Stimulated activated CD8-positive, alpha-beta memory T cell treated with anti-CD3 and anti-CD28 coated beads, Interleukin-4, amount 100 ng/mL, for 4 hours (primary cell): Measurements from ENCODE around the gene RND1.

Experiments used
- DNase-seq, 2 donors: peaks; one replicate each; pipeline ENCODE4 v3.0.0-alpha.2; 2020; ENCODE audit warnings: low read depth in 2 of 2, low spot score in 1 of 2

RND1 gene

DNA sequence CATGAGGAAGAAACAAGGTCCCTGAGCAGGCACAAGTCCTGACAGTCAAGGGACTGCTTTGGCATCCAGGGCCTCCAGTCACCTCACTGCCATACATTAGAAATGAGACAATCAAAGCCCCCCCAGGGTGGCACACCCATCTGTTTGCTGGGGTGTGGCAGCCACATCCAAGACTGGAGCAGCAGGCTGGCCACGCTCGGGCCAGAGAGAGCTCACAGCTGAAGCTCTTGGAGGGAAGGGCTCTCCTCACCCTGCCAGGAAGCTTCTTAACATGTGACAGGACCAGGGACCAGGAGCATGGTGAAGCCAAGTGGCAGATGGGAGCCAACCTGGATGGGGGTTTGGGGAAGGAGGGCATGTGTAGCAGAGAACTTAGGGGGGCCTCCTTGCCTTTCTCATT, 37.4 kb downstream of the RND1 start:
- DNase-seq = no peak

DNA sequence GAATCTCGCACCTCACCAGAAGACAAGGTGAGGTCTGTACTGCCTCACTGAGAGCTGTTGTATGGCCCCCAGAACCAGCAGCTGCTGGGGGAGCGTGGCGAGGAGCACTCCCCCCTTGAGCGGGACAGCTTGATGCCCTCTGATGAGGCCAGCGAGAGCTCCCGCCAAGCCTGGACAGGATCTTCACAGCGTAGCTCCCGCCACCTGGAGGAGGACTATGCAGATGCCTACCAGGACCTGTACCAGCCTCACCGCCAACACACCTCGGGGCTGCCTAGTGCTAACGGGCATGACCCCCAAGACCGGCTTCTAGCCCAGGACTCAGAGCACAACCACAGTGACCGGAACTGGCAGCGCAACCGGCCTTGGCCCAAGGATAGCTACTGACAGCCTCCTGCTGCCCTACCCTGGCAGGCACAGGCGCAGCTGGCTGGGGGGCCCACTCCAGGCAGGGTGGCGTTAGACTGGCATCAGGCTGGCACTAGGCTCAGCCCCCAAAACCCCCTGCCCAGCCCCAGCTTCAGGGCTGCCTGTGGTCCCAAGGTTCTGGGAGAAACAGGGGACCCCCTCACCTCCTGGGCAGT, 38.1 kb downstream of the RND1 start:
- no peak for DNase-seq

DNA sequence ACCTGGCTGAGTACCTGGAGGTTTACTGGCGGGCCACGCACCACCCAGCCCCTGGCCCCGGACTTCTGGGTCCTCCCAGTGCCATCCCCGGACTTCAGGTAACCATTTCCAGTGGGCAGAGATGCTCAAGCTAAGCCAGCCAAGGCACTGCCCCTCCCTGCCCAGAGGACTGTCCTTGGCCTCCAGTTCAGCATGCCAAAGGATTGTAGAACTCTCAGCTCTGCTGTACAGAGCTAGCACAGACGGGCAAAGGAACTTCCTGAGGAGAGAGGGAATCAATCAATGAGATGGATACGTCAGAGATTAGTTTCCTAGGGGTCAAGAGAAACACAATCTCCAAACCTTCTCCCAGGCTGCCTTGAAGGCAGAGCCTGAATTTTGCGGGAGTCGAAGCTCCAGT, 38.6 kb downstream of the RND1 start:
- DNase-seq = no peak

DNA sequence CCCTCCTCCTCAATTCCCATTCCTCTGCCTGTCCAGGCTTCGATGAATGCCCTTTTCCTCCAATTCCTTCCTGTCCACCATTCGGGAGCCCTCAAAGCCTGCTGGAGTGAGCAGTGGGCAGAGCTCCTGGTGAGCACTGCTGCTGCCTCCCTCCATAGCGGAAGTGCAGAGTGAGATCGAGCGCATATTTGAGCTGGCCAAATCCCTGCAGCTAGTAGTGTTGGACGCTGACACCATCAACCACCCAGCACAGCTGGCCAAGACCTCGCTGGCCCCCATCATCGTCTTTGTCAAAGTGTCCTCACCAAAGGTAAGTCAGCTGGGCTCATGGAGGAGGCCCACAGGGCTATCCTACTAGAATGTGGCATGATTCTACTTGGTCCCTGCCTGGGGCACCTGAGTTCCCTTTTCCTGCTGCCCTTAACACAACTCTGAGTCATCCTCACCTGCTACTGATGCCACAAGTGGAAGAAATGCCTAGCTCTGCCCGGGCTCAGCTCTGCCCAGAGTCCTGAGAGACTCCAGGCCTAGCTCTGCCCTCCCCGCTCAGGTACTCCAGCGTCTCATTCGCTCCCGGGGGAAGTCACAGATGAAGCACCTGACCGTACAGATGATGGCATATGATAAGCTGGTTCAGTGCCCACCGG, 39.3 kb downstream of the RND1 start:
- no peak for DNase-seq

DNA sequence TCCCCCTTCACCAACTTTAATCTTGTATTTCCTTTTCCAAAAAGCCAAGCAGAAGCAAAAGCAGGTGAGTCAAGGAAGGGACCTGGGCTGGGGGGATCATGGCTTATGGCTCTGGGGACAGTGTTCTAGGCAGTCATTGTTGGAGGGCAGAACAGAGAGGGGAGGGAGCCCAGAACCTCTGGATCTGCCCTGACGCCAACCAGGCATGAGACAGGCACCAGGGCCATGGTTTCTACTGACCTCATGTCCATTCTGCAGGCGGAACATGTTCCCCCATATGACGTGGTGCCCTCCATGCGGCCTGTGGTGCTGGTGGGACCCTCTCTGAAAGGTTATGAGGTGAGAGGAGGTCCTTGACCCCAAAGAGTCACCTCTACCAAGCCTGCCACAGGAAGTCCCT, 40.8 kb downstream of the RND1 start:
- no peak for DNase-seq

DNA sequence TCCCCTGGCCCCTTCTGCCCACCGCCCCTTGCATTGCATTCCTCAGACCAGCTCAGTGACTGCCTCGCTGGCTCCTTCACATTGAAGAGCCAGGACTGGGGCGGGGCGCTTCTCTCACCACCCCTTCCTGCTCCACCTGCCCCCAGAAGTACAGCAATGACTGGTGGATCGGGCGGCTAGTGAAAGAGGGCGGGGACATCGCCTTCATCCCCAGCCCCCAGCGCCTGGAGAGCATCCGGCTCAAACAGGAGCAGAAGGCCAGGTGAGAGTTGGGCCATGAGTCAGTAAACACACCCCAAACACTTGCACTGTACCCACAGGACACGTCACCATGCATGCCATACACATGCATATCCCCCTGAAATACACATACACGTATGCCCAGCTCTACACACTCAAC, 41.6 kb downstream of the RND1 start:
- DNase-seq = no peak

DNA sequence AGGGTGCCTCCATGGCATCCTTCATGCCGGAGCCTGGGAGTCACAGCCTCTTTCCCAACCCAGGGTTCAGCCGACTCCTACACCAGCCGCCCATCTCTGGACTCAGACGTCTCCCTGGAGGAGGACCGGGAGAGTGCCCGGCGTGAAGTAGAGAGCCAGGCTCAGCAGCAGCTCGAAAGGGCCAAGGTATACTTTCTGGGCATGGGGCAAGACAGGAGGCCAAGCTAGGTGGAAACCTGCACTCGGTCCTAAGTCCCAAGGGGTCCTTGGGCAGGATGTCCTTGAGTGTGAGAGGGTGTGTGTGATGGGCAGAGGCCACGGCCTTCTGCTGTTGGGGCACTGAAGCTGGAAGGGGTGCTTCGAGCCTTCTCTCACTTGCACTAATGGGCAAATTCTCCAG, 42.4 kb downstream of the RND1 start:
- DNase-seq = no peak

DNA sequence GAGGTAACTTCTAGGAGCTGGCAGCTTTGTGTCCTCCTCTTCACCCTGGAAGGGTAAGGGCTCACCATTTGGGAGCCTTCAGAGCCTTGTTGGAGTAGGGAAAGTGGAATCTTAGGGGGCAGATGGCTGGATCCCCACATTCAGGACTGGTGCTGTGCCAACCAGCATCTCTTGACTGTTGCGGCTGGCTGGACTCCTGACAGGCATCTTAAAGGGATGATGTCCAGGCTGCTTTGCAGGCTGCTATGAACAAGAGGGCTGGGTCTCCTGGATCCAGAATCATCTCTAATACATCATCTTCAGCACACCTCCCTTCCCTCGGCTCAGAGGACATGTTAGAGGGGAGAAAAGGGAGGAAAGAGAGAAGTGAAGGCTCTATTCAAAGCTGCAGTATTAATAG, 43.0 kb downstream of the RND1 start:
- DNase-seq = no peak

DNA sequence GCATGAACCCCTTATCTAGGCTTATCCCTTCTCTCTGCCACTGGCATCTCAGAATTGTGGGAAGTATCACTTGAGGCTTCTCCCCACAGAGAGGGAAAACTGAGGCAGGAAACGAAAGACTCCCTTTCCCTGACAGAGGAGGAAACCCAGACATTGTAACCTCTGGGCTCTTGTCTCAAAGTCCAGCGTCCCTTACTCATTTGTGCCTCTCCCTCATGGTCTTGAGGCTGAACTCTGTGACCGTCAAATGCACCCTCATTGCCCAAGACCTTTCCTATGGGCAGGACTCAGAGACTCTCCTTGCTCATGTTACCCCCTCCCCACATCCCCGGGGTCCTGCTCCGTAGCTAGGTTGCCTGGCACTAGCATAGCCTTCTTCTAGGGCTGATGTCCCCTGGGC, 43.5 kb downstream of the RND1 start:
- no peak for DNase-seq

DNA sequence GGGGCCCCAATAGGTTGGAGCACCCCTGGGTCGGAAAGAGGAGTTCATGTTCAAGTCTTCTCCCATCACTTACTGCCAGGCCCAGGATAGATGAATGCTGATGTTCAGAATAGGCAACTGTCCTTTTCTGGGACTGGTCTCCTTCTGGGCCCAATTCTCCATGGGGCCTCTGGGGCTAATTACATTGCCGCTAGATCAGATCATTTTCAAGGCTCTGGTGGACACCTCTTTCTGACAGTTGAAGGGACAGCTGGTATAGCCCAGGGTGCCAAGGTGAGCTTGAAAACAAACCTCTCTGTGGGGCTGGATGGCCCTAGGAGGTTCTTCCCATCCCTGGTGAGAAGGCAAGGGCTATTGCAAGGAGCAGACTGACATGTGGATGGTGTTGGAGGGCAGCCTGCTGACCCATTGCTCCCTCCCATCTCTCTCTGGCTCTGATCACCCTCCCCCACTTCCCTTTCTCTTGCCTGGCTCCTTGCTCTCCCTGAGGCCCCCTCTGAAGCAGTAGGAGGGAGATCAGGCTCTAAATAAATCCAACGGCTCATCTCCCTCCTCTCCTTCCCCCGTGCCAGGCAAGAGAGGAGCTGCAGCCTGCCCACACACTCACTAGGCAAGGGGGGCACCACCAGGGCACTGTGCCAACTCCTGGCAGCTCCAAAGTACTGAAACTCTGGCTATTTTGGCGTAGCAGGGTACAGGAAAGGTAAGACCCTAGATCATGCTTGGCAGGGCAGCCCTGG, 45.5 kb downstream of the RND1 start:
- DNase-seq = no peak

DNA sequence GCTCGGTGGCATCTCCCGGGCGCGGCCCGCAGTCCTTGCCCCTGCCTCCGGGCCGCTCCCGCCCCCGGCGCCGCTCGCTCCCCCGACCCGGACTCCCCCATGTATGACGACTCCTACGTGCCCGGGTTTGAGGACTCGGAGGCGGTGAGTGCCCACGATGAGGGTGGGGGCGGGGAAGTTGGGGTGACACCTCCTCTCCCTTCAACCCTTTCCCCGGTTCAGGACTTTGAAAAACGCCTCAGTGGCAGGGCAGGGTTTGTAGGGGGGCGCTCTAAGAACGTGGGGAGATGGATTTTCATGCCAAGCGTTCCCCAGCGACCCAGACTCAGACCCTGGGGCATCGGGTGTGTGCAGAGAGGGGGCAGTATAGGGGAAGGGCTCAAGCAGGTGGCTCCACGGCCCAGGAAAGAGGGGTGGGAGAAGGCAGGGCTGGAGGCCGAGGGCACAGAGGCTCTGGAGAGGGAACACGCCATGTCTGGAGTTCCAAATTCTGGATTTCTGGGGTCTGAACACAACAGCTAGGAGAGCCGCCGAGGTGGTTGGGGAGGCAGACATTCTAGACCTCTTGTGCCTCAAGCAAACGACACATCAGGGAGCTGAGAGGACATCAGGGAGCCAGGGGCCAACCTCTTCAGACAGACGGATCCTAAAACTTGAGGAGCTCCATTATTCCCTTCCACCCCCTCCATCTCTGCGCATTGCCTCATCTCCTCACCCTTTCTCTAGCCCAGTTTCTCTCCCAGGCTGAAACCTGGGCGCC, 46.7 kb downstream of the RND1 start:
- no peak for DNase-seq

DNA sequence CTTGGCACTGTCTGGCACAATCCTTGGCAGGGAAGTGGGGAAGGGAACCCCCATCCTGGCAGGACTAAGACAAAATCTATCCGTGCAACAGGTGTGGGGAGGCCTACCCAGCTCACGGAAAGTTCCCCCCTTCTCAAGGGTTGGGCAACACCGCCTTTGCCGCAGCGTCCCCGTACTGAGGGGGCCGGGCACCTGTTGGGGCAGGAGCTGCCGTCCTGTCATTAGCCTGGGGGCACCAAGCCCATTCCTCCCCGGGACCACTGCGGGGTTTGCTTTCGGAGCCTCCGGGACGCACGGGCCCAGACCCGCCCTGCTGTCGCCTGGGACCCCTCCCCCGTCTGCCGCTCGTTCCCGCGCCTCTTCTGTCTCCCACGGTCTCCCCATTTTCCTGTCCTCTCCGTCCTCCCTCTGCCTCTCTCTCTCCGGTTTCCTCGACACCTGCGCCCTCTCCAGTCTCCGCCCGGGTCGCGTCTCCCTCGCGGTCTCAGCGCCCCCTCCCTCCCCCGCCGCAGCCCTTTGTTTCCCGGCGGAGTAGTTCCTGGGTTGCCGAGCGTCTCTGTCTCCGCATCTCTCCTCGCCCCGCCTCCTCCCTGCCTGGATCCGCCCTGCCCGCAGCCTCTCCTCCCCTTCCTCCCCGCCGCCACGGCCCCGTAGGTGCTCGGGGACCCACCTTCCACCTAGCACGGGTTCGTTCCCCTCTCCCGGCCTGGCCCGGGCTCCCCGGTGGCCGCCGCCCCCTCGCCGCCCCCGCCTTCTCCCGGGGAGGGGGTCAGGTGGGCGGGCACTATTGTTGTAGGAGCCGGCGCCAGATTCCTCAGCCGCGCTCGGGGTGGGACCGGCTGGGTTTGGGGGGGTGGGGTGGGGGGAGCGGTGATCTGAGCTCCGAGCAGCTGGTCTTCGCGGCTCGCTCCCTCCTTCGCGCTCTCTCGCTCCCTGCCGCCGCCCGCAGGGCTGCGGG, 47.5 kb downstream of the RND1 start, which contains the start of gene CACNB3:
Gene CACNB3 (plus strand): TSS at position 624 of the 958 bp plus-strand sequence. CDS start 434 bp downstream, outside the sequence.
- DNase-seq = peak; percentile 50 to 57

DNA sequence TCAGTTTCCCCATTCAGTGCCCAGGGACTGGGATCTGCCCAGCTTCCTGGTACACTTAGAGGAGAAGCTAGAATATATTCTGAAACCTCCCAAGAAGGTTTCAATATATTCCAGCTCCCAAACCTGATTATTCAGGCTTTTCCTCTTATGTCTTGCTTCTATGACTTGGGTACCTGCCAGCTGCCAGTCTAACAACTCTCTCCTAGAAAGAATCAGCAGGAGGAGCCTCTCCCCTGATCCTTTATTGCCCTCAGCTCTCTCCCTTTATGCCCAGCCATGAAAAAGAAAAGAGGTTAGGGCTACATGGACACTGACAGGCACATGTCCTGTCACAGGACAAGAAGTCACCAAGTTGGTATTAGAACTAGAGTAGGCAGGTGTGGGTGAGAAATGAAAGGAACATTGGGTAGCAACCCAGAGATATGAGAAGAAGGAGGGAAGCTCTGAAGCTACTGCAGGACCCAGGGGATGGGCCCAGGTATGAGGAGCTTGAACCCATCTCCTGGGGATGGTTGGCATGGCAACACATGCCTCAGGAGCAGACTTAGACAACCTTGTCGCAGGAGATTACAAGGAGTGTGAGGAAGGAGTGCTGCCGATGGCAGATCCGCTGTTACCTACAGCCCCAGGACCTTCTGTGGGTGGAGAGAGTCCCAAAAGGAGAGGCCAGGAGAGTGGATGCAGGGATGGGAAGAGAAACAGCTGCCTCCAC, 49.4 kb downstream of the RND1 start:
- DNase-seq = no peak

DNA sequence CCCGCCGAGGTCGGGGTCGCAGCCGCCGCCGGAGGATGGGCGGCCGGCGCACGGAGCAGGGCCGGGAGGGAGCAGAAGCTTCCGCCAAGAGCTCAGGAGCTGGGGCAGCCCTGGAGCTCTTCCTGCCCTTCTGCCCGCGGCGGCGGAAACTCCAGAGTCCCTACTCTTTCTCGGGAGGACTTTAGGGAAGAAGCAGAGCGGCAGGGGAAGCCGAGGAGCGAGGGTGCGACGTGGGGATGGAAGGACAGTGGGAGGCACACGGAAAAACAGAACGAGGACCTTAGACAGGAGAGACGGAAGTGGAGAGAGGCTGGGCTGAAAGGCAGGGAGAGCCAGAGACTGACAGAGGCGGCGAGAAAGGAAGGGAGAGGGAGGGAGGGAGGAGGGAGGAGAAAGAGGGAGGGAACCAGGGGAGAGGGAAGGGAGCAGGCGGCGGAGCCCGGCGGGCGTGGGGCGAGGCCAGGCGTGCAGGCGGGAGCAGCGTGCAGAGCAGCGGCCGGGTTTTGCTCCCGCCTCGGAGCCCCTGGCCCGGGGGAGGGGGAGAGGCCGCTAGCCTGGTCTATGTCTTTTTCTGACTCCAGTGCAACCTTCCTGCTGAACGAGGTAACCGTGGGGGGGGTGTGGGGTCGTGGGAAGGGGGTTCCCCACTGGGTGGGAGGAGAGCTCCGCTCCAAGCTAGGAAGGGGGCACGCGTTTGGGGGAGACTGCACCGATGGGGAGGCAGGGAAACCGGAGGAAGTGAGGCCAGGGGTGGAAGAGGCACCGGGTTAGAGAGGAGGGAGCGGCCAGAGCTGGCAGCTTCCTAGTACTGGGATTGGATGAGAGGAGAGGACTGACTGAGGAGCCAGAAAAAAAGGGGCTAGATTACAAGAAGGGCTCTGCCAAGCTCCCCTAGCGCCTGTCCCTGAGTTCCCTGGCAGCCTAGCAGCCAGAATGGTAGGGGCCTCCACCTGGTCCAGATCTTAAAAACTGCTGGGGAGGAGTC, 50.3 kb downstream of the RND1 start:
- DNase-seq = no peak

DNA sequence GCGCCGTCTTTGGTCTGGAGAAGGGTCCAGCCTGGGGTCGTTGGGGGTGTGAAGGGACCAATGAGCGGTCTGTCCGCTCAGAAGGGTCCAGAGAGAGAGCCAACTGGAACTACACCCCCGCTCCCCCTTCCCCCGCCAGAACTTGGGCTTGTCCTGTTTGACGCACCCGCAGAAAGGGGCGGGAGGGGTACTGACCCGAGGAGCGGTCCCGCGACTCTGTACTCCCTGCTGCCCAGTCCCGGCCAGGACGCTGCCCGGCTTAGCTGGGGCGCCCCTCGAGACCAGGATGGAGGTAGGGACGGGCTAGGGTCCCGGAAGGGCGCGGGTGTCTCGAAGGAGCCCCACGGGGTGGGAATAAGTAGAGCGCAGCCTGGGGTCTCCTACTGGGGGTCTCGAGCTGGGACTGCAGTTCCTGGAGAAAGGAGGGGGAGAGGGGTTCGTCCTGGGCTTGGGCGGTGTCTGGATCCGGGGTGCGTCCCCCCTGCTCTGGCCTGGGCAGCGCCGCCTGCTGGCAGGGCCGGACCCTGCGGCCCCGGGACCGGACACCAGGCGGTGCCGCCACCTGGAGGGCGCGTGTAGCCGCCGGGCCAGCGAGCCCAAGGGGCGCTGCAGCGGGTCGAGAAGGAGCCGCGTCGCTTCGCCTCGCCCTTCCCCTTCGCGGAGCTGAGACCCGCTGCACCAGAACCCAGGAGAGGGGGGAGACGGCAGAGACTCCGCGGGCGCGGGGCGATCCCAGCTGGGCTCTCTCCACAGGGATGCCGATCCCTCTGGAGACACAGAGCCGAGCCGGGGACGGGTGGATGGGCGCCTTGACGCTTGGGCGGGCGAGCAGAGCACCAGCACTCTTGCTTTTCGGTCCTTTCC, 51.2 kb downstream of the RND1 start:
- DNase-seq = peak; percentile 35 to 39

DNA sequence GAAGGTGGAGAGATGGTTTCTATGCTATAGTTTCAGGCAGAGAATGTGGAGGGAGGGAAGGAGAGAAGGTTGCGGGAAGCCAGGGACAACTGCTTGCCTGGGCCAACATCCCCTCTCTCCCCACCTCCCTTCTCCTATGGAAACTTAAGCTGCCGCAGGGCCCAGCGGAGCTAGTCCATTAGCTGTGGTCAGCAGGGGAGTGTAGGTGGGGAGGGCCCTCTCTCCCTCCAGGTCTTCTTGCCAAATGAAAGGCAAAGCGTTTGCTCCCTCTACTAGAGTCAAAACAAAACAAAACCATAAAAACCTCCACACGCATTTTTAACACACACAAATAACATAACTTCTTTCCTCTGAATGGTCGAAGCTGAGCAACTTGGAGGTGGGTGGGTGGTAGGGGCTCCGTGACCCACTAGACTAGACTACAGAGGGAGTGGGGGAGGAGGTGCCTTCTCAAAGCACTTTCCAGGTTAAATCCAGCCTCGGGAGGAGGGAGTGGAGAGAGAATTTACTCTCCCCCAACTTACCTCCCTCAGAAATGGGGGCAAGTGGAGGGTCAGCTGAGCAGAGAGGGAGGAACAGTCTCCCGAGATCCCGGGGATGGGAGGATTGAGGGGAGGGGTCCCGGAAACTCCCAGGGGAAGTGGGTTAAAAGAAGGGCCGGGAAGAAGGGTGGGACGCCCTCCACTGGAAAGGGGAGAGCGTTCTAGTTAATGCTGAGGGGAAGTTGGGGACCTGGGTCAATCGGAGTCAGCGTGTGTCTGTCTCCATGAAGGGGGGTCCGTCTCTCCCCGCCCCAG, 52.0 kb downstream of the RND1 start:
- no peak for DNase-seq

DNA sequence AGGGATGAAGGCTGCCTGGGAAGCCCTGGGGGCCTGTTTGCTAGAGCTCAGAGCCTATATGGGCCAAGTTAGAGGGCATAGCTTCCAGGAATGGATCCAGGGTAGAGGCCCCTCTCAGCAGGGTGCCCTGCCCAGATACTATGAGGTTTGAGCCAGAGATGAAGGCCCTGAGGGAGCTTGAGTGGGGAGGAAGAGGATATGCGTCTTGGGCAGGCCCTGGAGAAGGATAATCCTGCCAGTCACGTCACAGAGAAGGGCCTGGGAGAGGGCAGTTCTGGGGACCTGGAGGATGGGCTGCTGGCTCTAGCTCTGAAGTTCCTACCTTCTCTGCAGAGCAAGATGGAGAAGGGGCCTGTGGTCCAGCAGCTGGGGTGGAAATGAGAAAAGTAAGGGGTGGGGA, 53.3 kb downstream of the RND1 start:
- no peak for DNase-seq
